Muscle layer of duodenum (tissue), 2 donors: Measurements from ENCODE around the gene MBD3L4.
"Not testable (repeated sequence)": the region's sequence is repeated elsewhere in the genome, so short reads cannot be mapped to it uniquely, and the experiment has no call there.

Experiments
- H3K27ac ChIP-seq: one replicate; pipeline ENCODE4 v1.7.0; 2013; ENCODE audit warnings: mild to moderate bottlenecking, low read length
- H3K27me3 ChIP-seq: one replicate; pipeline ENCODE4 v1.7.0; 2013; ENCODE audit warnings: low read depth, mild to moderate bottlenecking, control low read depth, low read length
- H3K36me3 ChIP-seq, 2 donors: one replicate each; pipeline ENCODE4 v1.7.0; 2013; ENCODE audit warnings: low read length in 2 of 2, control low read depth in 1 of 2, mild to moderate bottlenecking in 1 of 2; ENCODE audit not compliant: insufficient read depth in 2 of 2, control insufficient read depth in 1 of 2
- H3K4me1 ChIP-seq, 2 donors: one replicate each; pipeline ENCODE4 v1.7.0; 2013; ENCODE audit warnings: low read length in 2 of 2, mild to moderate bottlenecking in 2 of 2, control low read depth in 1 of 2, moderate library complexity in 1 of 2; ENCODE audit not compliant: insufficient read depth in 2 of 2, control insufficient read depth in 1 of 2
- H3K4me3 ChIP-seq, 2 donors: one replicate each; pipeline ENCODE4 v1.7.0; 2013; ENCODE audit warnings: low read length in 2 of 2, low read depth in 1 of 2, mild to moderate bottlenecking in 1 of 2
- H3K9me3 ChIP-seq, 2 donors: one replicate each; pipeline ENCODE4 v1.7.0; 2013; ENCODE audit warnings: low read length in 2 of 2, control low read depth in 1 of 2, mild to moderate bottlenecking in 1 of 2; ENCODE audit not compliant: control insufficient read depth in 1 of 2
- donor health status: healthy.

The MBD3L4 gene

DNA sequence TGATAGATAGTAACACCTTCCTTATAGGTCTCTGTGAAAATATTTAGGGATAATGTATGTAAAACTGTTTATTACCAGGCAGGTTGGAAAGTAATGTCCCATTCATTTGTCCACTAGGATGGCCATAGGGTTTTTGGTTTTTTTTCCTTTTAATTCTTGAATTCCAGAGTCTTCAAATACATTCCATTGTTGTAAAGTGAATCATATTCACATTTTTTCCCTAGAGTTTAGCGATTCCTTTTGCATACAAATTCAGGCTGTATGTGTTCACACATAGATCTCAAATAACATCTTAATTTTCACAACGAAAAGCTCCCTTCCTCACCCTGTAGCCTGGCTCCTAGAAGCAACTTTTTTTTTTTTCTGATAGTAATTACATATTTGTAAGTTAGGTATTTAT is 27.7 kb upstream of the MBD3L4 start:
- Histone ChIP-seq H3K36me3 (peaks cover 5 to 8% of the 10 kb centered on the region in 2 donors), H3K4me1 (peaks cover 6 to 10% of the 10 kb centered on the region in 2 donors), H3K27ac (no peak overlapping the region), H3K9me3 (peaks cover 0 to under 1% of the 10 kb centered on the region in 2 donors), H3K4me3 (no peak overlapping the region), H3K27me3 (no peaks in the 10 kb centered on the region)

DNA sequence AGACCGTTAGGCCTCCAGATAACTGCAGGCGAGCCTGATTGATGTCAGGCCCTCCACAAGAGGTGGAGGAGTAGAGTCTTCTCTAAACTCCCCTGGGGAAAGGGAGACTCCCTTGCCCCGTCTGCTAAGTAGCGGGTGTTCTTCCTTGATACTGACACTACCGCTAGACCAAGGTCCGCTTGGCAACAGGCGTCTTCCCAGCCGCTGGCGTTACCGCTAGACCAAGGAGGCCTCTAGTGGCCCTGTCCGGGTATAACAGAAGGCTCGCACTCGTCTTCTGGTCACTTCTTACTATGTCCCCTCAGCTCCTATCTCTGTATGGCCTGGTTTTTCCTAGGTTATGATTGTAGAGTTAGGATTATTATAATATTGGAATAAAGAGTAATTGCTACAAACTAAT is 27.1 kb upstream of the MBD3L4 start:
- H3K27ac ChIP-seq: not testable (repeated sequence)

DNA sequence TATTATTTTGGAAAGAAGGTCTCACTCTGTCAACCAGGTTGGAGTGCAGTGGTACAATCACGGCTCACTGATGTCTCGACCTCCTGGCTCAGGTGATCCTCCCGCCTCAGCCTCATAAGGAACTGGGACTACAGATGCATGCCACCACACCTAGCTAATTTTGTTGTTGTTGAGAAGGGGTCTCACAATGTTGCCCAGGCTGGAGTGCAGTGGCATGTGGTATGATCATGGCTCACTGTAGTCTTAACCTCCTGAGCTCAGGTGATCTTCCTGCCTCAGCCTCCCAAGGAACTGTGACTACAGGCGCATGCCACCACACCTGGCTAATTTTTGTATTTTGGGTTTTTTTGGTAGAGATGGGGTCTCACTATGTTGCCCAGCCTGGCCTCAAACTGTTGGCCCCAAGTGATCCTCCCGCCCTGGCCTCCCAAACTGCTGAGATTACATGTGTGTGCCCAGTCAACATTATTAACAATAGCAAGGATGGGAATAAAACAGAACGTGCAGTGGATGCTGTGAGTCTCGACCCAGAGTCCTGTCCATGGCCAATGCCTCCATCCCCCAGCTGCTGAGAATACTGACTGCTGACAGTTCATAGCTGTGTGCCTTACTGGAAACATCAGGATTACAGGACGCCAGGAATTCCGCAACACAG is 23.9 kb upstream of the MBD3L4 start:
- Histone ChIP-seq H3K4me3 (no peak overlapping the region), H3K4me1 (no peaks in the 10 kb centered on the region), H3K36me3 (no peaks in the 10 kb centered on the region), H3K27me3 (no peaks in the 10 kb centered on the region), H3K9me3 (no peaks in the 10 kb centered on the region), H3K27ac (no peak overlapping the region)

More for the DNA sequence above, 27.1 kb upstream of the MBD3L4 start:
- H3K4me3 ChIP-seq, H3K27me3 ChIP-seq, H3K9me3 ChIP-seq, H3K36me3 ChIP-seq: not testable (repeated sequence)
- H3K4me1 ChIP-seq: peaks cover 6 to 10% of the 10 kb centered on the region in 2 donors

DNA sequence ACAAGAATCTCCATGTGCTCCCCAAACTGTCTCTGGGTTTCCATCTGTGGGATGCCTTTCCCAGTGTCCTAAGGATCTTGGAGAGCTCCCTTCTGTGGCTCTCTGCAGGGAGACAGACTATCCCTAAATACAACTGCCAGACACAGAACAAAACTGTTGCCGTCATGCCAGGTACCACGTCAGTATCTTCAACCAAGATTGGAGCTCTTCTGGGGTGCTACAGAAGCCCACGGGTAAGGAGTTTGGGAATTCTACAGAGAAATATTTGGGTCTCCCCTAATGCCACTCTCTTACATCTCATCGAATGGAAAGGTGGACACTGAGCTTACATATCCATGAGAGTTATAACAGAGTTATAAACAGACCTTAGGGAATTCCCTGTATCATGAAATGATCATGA is 23.4 kb upstream of the MBD3L4 start:
- H3K27ac ChIP-seq: no peak overlapping the region
- no peaks in the 10 kb centered on the region for H3K36me3 ChIP-seq
- no peaks in the 10 kb centered on the region for H3K4me1 ChIP-seq
- H3K9me3 ChIP-seq: no peaks in the 10 kb centered on the region
- H3K27me3 ChIP-seq: no peaks in the 10 kb centered on the region
- H3K4me3 ChIP-seq: no peak overlapping the region

DNA sequence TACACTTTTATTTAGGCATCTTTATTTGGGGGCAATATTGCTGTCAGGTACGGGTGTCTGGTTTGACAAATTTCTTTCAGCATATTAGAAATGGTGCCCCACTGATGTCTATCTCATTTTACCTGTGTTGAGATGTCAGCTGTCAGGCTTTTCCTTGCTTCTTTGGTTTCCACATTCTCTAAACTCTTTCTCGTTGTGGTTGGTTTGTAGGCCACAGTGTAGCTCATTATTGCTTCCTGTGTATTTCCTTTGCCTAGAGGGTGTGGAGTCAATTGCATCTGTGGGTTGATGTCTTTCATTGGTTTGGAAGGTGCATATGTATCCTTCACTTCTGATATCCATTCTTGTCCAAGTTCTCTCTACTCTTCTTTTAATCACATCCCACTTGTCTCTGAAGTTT is 20.0 kb upstream of the MBD3L4 start:
- not testable (repeated sequence) for H3K36me3 ChIP-seq, H3K9me3 ChIP-seq, H3K4me1 ChIP-seq, H3K4me3 ChIP-seq, H3K27me3 ChIP-seq, H3K27ac ChIP-seq

DNA sequence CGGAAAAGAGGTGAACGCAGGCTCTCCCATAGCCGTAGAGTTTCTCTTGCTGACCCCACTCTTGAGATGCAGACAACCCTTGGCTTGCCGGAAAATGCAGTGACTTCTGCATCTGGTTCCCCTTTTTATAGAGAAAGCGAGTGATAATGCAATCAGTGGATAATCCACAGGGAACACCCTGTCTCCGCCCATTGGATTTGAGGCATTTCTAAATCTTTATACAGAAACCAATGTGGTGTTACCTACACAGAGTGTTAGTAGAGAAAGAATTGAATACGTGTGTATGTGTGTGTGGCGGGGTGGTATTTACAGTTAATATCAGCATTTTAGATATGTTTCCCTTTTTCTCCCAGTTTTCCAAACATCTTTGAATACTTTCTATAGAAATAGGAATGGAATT is 18.6 kb upstream of the MBD3L4 start, which contains the start of gene MBD3L3:
Gene MBD3L3 (minus strand): TSS at position 101 of the 400 bp plus-strand sequence. CDS start 71 bp downstream, at position 30.
- not testable (repeated sequence) for H3K36me3 ChIP-seq

DNA sequence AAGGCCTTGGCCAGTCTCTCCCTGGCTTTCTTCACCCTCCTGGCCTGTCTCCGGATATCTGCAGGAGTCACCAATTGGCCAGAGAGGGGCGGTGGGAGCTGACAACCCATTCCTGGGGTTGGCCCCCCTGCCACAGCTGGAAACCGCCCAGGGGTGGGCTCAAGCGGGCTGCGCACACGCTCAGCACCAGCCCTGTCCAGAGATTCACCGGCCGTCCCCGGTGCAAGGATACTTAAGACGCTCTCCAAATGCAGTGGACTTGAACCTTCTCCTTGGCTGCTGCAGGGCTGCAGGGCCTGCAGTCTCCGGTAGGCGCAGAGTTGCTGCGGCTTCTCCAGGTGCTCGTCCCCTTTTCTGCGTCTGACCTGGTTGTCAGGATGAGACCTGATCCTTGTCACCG is 16.4 kb upstream of the MBD3L4 start:
- not testable (repeated sequence) for H3K36me3 ChIP-seq, H3K4me3 ChIP-seq, H3K9me3 ChIP-seq, H3K27me3 ChIP-seq, H3K27ac ChIP-seq, H3K4me1 ChIP-seq

More for the DNA sequence above, 18.6 kb upstream of the MBD3L4 start, which contains the start of gene MBD3L3:
- H3K4me1 ChIP-seq, H3K27me3 ChIP-seq, H3K9me3 ChIP-seq, H3K27ac ChIP-seq, H3K4me3 ChIP-seq: not testable (repeated sequence)

DNA sequence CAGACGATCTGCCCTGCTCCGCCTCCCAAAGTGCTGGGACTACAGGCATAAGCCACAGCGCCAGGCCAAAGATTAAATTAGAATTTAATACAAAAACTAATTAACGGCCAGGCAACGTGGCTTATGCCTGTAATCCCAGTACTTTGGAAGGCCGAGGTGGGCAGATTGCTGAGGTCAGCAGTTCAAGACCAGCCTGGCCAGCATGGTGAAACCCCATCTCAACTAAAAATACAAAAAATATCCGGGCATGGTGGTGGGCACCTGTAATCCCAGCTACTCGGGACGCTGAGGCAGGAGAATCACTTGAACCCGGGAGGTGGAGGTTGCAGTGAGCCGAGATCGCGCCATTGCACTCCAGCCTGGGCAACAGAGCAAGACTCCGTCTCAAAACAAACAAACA is 15.7 kb upstream of the MBD3L4 start:
- H3K27ac ChIP-seq, H3K4me1 ChIP-seq, H3K9me3 ChIP-seq, H3K4me3 ChIP-seq, H3K27me3 ChIP-seq, H3K36me3 ChIP-seq: not testable (repeated sequence)

DNA sequence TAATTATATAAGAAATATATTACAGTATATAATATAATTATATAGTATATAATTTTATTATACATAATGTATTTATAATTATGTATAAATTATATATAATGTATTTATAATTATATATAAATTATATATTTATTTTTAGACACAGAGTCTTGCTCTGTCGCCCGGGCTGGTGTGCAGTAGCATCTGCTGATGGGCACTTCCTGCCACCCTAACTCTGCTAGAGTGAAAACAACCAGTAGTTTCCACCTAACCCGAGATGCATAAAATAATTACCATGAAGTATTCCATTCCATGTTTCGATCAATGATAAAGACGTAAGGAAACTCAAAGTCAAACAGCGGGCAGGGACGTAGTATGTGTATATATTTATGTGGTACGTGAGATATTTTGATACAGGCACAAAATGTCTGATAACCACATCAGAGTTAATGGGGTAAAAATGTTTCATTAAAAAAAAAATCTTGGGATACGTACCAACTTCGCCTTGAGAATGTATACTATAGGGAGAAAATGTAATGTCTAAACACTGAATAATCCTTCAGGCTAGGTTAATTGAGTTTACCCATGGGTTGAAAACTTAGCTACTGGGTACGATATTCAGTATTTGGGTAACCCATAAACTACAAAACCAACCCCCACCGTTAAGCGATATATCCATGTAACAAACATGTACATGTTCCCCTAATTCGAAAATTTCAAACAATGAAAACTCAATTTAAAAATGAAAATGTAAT is 14.8 kb upstream of the MBD3L4 start:
- H3K27me3 ChIP-seq, H3K9me3 ChIP-seq, H3K36me3 ChIP-seq, H3K27ac ChIP-seq, H3K4me3 ChIP-seq, H3K4me1 ChIP-seq: not testable (repeated sequence)

DNA sequence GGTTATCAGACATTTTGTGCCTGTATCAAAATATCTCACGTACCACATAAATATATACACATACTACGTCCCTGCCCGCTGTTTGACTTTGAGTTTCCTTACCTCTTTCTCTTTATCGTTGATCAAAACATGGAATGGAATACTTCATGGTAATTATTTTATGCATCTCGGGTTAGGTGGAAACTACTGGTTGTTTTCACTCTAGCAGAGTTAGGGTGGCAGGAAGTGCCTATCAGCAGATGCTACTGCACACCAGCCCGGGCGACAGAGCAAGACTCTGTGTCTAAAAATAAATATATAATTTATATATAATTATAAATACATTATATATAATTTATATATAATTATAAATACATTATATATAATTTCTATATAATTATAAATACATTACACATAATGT is 12.9 kb upstream of the MBD3L4 start:
- not testable (repeated sequence) for H3K36me3 ChIP-seq, H3K27ac ChIP-seq, H3K4me1 ChIP-seq, H3K9me3 ChIP-seq, H3K4me3 ChIP-seq, H3K27me3 ChIP-seq

DNA sequence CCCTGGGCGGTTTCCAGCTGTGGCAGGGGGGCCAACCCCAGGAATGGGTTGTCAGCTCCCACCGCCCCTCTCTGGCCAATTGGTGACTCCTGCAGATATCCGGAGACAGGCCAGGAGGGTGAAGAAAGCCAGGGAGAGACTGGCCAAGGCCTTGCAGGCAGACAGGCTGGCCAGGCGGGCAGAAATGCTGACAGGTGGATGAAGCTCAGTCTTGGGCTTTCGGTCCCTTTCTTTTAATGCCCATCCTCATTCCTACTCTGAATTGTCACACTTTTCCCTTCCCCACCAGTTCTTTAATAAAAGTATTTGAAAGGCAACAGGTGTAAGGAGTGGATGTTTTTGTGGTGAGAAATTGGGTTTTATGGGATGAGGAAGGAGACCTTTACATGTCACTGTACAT is 11.4 kb upstream of the MBD3L4 start:
- H3K4me1 ChIP-seq, H3K9me3 ChIP-seq, H3K4me3 ChIP-seq, H3K36me3 ChIP-seq, H3K27ac ChIP-seq, H3K27me3 ChIP-seq: not testable (repeated sequence)

DNA sequence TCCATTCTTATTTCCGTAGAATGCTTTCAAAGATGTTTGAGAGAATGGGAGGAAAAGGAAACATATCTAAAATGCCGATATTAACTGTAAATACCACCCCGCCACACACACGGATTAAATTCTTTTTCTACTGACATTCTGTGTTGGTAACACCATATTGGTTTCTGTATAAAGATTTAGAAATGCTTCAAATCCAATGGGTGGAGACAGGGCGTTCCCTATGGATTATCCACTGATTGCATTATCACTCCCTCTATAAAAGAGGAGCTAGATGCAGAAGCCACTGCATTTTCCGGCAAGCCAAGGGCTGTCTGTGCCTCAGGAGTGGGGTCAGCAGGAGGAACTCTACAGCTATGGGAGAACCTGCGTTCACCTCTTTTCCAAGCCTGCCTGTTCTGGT is 9.0 kb upstream of the MBD3L4 start, which contains the start of gene MBD3L2:
Gene MBD3L2 (plus strand): TSS at position 301 of the 400 bp plus-strand sequence. CDS start 53 bp downstream, at position 354.
- not testable (repeated sequence) for H3K4me3 ChIP-seq, H3K4me1 ChIP-seq, H3K27me3 ChIP-seq, H3K9me3 ChIP-seq, H3K27ac ChIP-seq, H3K36me3 ChIP-seq
